Astrocyte of the spinal cord (primary cell): ENCODE results near the gene ZNF689.

Experiments used
- DNase-seq: peaks from one replicate; pipeline ENCODE4 v3.0.0; 2011; ENCODE audit warnings: low read depth, low spot score
- H3K4me3 ChIP-seq: 2 replicates; pipeline ENCODE4 v1.5.1; 2011; ENCODE audit warnings: low read depth, mild to moderate bottlenecking, low read length, moderate library complexity
- in situ Hi-C: cut with HindIII; loops from 2 replicates; pipeline ENCODE4 v1.10.0; 2017; ENCODE audit warnings: low sequenced_read_pairs
- TF ChIP-seq, protein P1 (sequence below): IDR thresholded peaks from 2 replicates; pipeline ENCODE4 v1.5.1; 2012; ENCODE audit warnings: low read depth, mild to moderate bottlenecking, low read length, inconsistent platforms

Gene ZNF689

DNA sequence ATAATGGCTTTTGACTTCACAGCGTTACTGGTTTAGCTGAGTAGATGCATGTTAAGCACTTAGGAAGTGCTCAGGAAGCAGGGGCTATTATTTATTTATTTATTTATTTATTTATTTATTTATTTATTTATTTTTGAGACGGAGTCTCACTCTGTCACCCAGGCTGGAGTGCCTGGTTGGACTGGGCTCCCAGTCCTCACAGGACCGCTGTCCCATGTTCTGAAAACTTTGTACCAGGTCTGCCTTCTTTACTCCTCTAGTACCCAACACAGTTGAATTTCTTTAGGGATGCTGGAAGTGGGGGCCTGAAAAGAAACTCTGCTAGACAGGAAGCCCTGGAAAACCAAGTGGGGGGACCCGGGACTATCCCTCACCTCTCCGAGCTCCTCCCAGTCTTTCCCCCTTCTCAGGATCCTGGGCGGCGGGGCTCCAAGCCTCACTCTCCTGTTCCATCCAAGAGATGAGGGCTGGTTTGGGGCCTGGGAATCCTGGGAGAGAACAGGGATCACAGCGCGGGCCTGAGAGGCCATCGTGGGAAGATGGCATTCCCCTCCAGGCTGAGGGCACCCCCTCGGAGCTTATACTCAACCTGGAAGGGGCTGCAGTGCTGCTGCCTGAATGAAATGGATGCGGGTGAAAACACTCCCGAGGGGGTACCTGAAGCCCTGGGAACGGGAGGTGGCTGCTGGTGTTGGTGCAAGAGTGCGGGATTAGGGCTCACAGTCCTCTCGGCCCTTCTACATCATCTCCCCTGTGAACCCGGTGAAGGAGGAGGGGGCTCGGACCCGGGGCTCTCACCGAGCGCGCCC, 39.3 kb downstream of the ZNF689 start:
- TF ChIP-seq, protein P1, sequence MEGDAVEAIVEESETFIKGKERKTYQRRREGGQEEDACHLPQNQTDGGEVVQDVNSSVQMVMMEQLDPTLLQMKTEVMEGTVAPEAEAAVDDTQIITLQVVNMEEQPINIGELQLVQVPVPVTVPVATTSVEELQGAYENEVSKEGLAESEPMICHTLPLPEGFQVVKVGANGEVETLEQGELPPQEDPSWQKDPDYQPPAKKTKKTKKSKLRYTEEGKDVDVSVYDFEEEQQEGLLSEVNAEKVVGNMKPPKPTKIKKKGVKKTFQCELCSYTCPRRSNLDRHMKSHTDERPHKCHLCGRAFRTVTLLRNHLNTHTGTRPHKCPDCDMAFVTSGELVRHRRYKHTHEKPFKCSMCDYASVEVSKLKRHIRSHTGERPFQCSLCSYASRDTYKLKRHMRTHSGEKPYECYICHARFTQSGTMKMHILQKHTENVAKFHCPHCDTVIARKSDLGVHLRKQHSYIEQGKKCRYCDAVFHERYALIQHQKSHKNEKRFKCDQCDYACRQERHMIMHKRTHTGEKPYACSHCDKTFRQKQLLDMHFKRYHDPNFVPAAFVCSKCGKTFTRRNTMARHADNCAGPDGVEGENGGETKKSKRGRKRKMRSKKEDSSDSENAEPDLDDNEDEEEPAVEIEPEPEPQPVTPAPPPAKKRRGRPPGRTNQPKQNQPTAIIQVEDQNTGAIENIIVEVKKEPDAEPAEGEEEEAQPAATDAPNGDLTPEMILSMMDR = no peak
- H3K4me3 ChIP-seq = peak overlapping the region; percentile 63
- in situ Hi-C loops = no loop called here
- peak; percentile 31 for DNase-seq

DNA sequence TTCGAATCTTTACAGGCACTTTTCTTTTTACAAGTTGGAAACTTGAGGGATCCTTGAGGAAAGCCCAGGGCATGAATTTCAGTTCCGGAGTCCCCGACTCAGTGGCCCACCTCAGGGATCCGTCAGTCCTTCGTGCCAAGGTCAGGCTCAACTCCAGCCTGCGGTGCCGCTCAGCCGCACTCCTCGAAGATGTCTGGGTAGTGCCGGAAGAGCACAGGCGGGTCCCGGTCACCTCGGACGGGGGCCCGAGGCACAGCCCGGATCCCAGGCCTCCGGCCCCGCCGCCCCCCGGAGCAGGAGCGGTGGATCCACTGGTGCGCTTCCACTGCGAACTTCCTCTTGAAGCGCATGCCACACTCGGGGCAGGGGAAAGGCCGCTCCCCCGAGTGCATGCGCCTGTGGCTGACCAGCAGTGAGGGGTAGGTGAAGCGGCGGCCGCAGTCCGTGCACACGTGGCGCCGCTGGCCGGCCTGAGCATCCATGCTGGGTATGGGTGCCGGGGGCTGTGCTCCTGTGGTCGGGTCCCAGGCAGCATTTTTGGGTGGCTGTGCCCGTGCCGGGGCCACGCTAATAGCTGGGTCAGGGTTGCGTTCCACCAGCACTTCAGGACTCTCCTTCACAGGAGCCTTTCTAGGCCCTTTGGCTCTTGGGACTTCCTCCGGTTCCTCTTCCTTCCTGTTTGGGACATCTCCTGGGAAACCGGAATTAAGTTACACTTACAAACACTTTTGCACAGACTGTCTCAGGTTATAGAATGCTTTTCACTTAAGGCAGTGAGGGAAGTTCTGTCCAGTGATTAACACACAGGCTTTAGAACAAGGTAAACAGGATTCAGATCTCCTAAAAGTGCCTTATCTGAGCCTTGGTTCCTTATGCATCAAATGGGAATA, 40.2 kb downstream of the ZNF689 start:
- DNase-seq = no peak
- TF ChIP-seq, protein P1 = no peak
- no peak overlapping the region for H3K4me3 ChIP-seq
- in situ Hi-C loops = no loop called here

DNA sequence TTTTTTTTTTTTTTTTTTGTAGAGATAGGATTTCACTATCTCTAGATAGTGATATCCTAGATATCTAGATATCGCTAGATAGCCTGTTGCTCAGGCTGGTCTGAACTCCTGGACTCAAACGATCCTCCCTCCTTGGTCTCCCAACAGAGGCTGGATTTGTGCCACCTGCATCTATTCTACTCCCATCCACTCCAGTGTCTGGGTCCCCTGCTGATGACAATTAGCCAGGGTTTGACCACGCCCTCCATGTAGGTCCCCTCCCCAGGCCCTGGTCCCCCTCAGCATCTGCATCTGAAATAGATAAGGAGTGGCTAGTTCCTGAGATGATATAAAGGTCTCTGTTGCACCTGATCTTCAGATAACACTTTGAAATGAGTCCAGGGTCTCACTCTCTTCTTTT, 40.9 kb downstream of the ZNF689 start:
- no peak for DNase-seq
- in situ Hi-C loops = no loop called here
- TF ChIP-seq, protein P1 = no peak
- H3K4me3 ChIP-seq = no peak overlapping the region

DNA sequence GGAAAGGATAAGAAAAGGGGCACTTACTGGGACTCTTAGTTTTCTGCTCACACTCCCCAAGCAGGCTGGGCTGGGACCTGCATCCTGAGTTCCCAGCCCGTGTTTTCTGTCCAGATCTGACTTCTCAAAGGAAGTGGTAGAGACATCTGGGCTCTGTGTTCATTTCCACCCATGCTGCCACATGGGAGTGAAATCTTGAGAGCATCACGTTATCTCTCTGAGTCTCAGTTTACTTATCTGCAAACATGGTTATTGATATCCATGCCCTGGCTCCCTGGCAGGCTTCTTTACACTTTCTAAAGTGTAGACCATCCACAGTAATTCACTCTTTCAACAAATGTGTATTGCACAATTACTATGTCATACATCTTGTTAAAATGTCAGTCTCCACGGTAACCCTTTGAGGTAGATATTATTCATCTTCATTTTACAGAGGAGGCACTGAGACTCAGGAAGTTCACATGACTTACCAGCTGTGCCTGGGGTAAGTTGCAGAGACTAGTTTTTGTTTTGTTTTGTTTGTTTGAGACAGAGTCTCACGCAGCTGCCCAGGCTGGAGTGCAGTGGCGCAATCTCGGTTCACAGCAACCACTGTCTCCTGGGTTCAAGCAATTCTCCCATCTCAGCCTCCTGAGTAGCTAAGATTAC, 42.1 kb downstream of the ZNF689 start:
- in situ Hi-C loops = no loop called here
- H3K4me3 ChIP-seq = no peak overlapping the region
- TF ChIP-seq, protein P1 = no peak
- DNase-seq = peak; percentile 38

DNA sequence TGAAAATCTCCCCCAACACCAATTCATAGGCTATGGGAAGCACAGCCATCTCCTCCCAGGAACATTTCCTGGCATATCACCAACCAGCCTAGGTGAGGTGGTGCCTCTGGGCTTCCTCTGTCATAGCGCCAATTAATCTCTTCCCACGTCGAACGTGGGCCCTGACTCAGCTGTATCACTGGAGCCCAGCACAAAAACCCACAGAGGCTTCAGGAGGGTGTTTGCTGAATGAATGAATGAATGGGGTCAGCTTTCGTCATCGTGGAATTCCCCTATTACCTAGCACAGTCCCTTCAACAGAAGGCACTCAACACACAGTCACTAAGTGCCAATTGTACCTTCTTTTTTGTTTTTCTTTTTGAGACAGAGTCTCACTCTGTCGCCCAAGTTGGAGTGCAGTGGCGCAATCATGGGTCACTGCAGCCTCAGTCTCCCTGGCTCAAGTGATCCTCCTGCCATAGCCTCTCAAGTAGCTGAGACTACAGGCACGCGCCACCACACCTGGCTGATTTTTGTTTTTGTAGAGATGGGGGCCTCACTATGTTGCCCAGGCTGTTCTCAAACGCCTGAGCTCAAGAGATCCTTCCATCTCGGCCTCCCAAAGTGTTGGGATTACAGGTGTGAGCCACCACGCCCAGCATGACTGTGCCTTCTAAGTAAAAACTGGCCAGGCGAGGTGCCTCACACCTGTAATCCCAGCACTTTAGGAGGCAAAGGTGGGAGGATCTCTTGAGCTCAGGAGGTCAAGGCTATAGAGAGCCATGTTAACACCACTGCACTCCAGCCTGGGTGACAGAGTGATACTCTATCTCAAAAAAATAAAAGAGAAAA, 42.8 kb downstream of the ZNF689 start:
- TF ChIP-seq, protein P1 = no peak
- no peak for DNase-seq
- H3K4me3 ChIP-seq = no peak overlapping the region
- in situ Hi-C loops = no loop called here
